ENCODE results near the gene LMO1. TPM values are rescaled to one million over a fixed set of nuclear protein-coding genes. Genes with fewer than 3 reads are reported as not detected.

LMO1 gene
- total and polyA plus RNA-seq, 9 of the 15 experiments (the other 6 are each of a cell fraction or from before 2014, with no cell fraction given) = not detected

- ChIA-PET CTCF (ENCODE audit: low intra/inter-chr PET ratio) (no interaction called here), POLR2A (interaction anchor here (0.5 kb wide), 1 partner anchor 1792 kb away, joined by 3 read pairs; no protein-coding TSS in a partner anchor)
- ATAC-seq = no peak
- Histone ChIP-seq H3K9me3 (replicated peaks; ENCODE audit: control insufficient read depth, insufficient read depth, low read depth, low read length) (no peaks in the 10 kb centered on the region), H3K27ac (ENCODE audit: extremely low read depth, low read depth, low read length) (no peak overlapping the region), H2AFZ (ENCODE audit: low read depth, low read length) (no peak overlapping the region), H4K20me1 (replicated peaks; ENCODE audit: control insufficient read depth, insufficient read depth, low read length) (peaks cover 3% of the 10 kb centered on the region; the same call in 1 of the 2 replicates), H3K27me3 (ENCODE audit: control insufficient read depth in 2 of 2, insufficient read depth in 2 of 2, low read length in 2 of 2) (peaks cover 22 to 65% of the 10 kb centered on the region in 2 experiments; a peak in 4 of 5 replicates), H3K4me1 (replicated peaks in 1 of 2; ENCODE audit: control insufficient read depth in 2 of 2, insufficient read depth in 2 of 2, low read length in 2 of 2) (peaks cover 0 to 3% of the 10 kb centered on the region in 2 experiments; a peak in 1 of 5 replicates), H3K36me3 (ENCODE audit: control insufficient read depth, insufficient read depth, low read length) (no peaks in the 10 kb centered on the region), H3K79me2 (ENCODE audit: control insufficient read depth, insufficient read depth, low read length) (no peaks in the 10 kb centered on the region), H3K4me2 (ENCODE audit: insufficient read depth, low read length) (no peak overlapping the region), H3K9me1 (ENCODE audit: control insufficient read depth, insufficient read depth, low read length) (no peaks in the 10 kb centered on the region), H3K4me3 (no peak overlapping the region), H3K9ac (ENCODE audit: insufficient read depth in 1 of 2, low read depth in 2 of 2, low read length in 2 of 2) (no peak overlapping the region)
- FAIRE-seq = no peak
- under 1% methylated on average over 18 of the region's 20 CpGs for WGBS (ENCODE audit: insufficient coverage, low coverage, missing lambda C conversion rate)
- BruUV-seq (replicated peaks) = no TSS peak
- DNase-seq (ENCODE audit: extremely low read depth in 1 of 4, low spot score in 3 of 4) = no peak
- in situ Hi-C loops (cut with MboI) = no loop called here
- intact Hi-C loops (cut with micrococcal nuclease) = no loop called here
- TF ChIP-seq HNRNPUL1 (IDR thresholded peaks at IDR 0.05; ENCODE audit: low read length) (no peak), FOXA1 (IDR thresholded peaks at IDR 0.05; ENCODE audit: borderline replicate concordance) (no peak), CEBPZ (IDR thresholded peaks at IDR 0.05; ENCODE audit: borderline replicate concordance, low read depth, low read length) (no peak), RNF219 (CRISPR knock-in tag; IDR thresholded peaks at IDR 0.05) (no peak), ZNF324 (CRISPR knock-in tag; IDR thresholded peaks at IDR 0.05) (no peak), MYNN (IDR thresholded peaks at IDR 0.05) (no peak), MYNN (CRISPR knock-in tag; IDR thresholded peaks at IDR 0.05) (no peak), MCM7 (IDR thresholded peaks at IDR 0.05) (no peak), TFE3 (CRISPR knock-in tag; IDR thresholded peaks at IDR 0.05) (no peak), ZNF143 (CRISPR knock-in tag; IDR thresholded peaks at IDR 0.05) (no peak)
- TF ChIP-seq, protein P1, sequence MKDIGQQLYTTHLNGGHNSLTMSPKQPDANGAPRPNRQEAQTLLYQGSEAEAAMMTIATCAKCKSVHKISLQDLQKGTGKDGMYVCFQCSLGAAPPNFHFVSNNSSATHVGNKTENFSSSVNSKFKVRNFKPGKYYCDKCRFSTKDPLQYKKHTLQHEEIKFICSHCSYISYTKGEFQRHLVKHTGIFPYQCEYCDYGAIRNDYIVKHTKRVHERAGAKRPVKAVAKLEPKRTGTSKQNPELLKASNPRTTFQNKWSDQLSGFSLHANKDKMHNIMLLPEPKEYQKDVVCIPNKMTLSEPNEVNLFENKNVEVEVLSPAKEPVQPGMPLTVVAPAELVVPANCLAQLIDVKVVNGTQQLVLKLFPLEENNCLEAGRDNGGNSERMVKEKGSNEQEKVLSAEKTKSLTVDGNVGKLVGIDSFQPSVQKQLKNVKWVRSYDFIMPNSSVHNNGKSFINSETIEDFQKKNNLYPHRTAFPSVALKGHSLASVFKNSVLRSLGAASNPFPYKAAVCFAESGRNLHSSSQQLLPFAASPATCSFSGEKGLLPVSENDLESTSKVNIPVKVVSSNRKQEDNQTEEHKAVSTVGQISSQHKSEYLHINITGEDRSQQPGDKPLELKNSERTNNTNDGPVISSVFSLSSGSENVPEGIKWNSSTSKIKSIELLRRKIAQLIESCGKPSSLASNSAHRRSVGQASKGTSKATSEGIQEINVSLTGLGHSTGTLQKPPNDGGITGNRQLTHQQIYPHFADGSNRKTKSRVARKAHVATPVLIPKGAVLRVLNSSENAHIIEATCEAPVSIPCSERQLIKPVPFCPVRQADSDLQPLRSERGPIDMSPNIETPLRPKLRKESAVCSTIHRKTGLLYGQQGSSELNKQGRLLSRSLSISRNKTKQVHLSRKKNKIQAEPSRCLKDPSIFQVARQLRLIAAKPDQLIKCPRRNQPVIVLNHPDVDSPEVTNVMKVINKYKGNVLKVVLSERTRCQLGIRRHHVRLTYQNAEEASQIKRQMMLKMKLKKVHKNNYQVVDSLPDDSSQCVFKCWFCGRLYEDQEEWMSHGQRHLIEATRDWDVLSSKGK (CRISPR knock-in tag; IDR thresholded peaks at IDR 0.05) = no peak
Measured at GRCh38 chr11:8260202-8260966, 3.3 kb downstream of the LMO1 start.
